K562 (cell line): ENCODE results near the gene NAT10. TPM values are rescaled to one million over a fixed set of nuclear protein-coding genes. Genes with fewer than 3 reads are reported as not detected.

Experiments used
- AFF1 ChIP-seq, 2 experiments: fragments of 450-650 bp; IDR thresholded peaks; 2 replicates each; pipeline ENCODE4 v1.6.1; 2018; ENCODE audit warnings: mild to moderate bottlenecking in 2 of 2, low read depth in 1 of 2; ENCODE audit not compliant: partially characterized antibody in 2 of 2
- BCLAF1 ChIP-seq, 2 experiments: fragments of 450-650 bp in 1 of 2; IDR thresholded peaks; 2 replicates each; pipeline ENCODE4 v1.6.1; 2011 to 2017; ENCODE audit warnings: low read depth in 2 of 2, antibody characterized with exemption in 1 of 2, borderline replicate concordance in 1 of 2, low read length in 1 of 2, mild to moderate bottlenecking in 1 of 2, mixed read lengths in 1 of 2; ENCODE audit not compliant: control insufficient read depth in 1 of 2
- ETV1 ChIP-seq: fragments of 450-650 bp; conservative IDR thresholded peaks from 2 replicates; pipeline ENCODE4 v1.6.1; 2016; ENCODE audit warnings: missing genetic modification characterization, control low read depth, low read depth, missing compliant biosample characterization
- FOXJ3 ChIP-seq: sonication (generic); formaldehyde crosslinking; IDR thresholded peaks from 2 replicates; pipeline ENCODE4 v1.4.0; 2020; ENCODE audit warnings: mild to moderate bottlenecking, missing genetic modification reagents
- HDAC3 ChIP-seq: fragments of 450-650 bp; IDR thresholded peaks from 2 replicates; pipeline ENCODE4 v1.6.1; 2018; ENCODE audit warnings: borderline replicate concordance, mild to moderate bottlenecking, moderate library complexity; ENCODE audit not compliant: partially characterized antibody
- KLF13 ChIP-seq: fragments of 450-650 bp; IDR thresholded peaks from 2 replicates; pipeline ENCODE4 v1.6.1; 2016; ENCODE audit warnings: missing genetic modification characterization, low read depth, mild to moderate bottlenecking, missing compliant biosample characterization, moderate library complexity, borderline replicate concordance
- MEF2D ChIP-seq: conservative IDR thresholded peaks from 2 replicates; pipeline ENCODE4 v1.6.1; 2016; ENCODE audit warnings: low read depth, missing genetic modification characterization, missing compliant biosample characterization
- MXI1 ChIP-seq: IDR thresholded peaks from 2 replicates; pipeline ENCODE4 v1.6.1; 2011; ENCODE audit warnings: low read depth, mild to moderate bottlenecking, improper control_type of control experiment, low read length
- PHF20 ChIP-seq: fragments of 450-650 bp; IDR thresholded peaks from 2 replicates; pipeline ENCODE4 v1.6.1; 2018; ENCODE audit not compliant: partially characterized antibody
- POLR2B ChIP-seq: fragments of 450-650 bp; IDR thresholded peaks from 2 replicates; pipeline ENCODE4 v1.6.1; 2018; ENCODE audit warnings: low read depth; ENCODE audit not compliant: partially characterized antibody
- RBM17 ChIP-seq: fragments of 200-400 bp; formaldehyde crosslinking; IDR thresholded peaks from 2 replicates; pipeline ENCODE4 v1.6.1; 2017; ENCODE audit warnings: low read depth, mild to moderate bottlenecking, low read length, borderline replicate concordance
- SMAD3 ChIP-seq: fragments of 450-650 bp; formaldehyde crosslinking; conservative IDR thresholded peaks from 2 replicates; pipeline ENCODE4 v1.4.0; 2020; ENCODE audit warnings: mild to moderate bottlenecking
- SMARCA4 ChIP-seq: fragments of 450-650 bp; IDR thresholded peaks from 2 replicates; pipeline ENCODE4 v1.6.1; 2016
- TGIF2 ChIP-seq: sonication (generic); formaldehyde crosslinking; IDR thresholded peaks from 2 replicates; pipeline ENCODE4 v1.8.1; 2022; ENCODE audit warnings: mild to moderate bottlenecking, missing genetic modification reagents, moderate library complexity
- ZNF12 ChIP-seq: sonication (generic); formaldehyde crosslinking; IDR thresholded peaks from 2 replicates; pipeline ENCODE4 v1.4.0; 2020; ENCODE audit warnings: mild to moderate bottlenecking, missing genetic modification reagents
- ZNF124 ChIP-seq: sonication (generic); formaldehyde crosslinking; IDR thresholded peaks from 2 replicates; pipeline ENCODE4 v1.8.1; 2022; ENCODE audit warnings: missing genetic modification reagents
- ZNF764 ChIP-seq: fragments of 250-450 bp; sonication (Bioruptor Pico); IDR thresholded peaks from 2 replicates; pipeline ENCODE4 v1.4.0; 2020; ENCODE audit warnings: low read depth, mild to moderate bottlenecking, moderate library complexity
- polyA plus RNA-seq, 8 experiments: library from polyadenylated mRNA; depleted of rRNA in 4 of 8; stranded (reverse) in 5 of 8; unstranded in 3 of 8; fragments of >200 nt; fragmentation: Nextera tagmentation in 2 of 8; fragmentation: Illumina TruSeq in 1 of 8; extraction: Ambion mirVana in 2 of 8; extraction: Trizol in 1 of 8; gene quantifications; 2 replicates each; pipeline versions ENCODE4 v1.2.1 to v1.2.3, GENCODE V29; 2011 to 2014; ENCODE audit warnings: inconsistent platforms in 1 of 8, missing spikeins in 1 of 8
- total RNA-seq, 7 experiments: library from RNA; depleted of rRNA in 6 of 7; stranded (reverse); fragments of >200 nt in 6 of 7; fragmentation: Illumina TruSeq in 2 of 7; extraction: Trizol in 2 of 7; gene quantifications; 2 replicates each; pipeline versions ENCODE4 v1.2.1 to v1.2.3, GENCODE V29; 2011 to 2021; ENCODE audit warnings: low replicate concordance in 1 of 7
- TF ChIP-seq, protein P1 (sequence below): fragments of 450-650 bp; IDR thresholded peaks from 2 replicates; pipeline ENCODE4 v1.6.1; 2017; ENCODE audit warnings: mild to moderate bottlenecking, moderate library complexity

NAT10 gene
- total and polyA plus RNA-seq, 9 of the 15 experiments (the other 6 are each of a cell fraction or from before 2014, with no cell fraction given) = 55.4 to 125 (median 86.3) TPM

- TF ChIP-seq MXI1 (peak; percentile 97), RBM17 (no peak), PHF20 (peak; percentile 89), AFF1 (IDR thresholded peaks at IDR 0.05; ENCODE audit: low read depth in 1 of 2, partially characterized antibody in 2 of 2) (peak in 1 of 2 experiments; percentile 18), ZNF764 (CRISPR knock-in tag) (0 out of 2 replicates have a peak, but pooled peaks have one; percentile 28), MEF2D (tag) (peak; percentile 63; the same call in 1 of the 2 replicates), FOXJ3 (CRISPR knock-in tag) (no peak), ETV1 (tag) (peak; percentile 25; the same call in 1 of the 2 replicates), SMARCA4 (no peak; the same call in 1 of the 2 replicates), ZNF124 (CRISPR knock-in tag) (no peak), KLF13 (tag) (no peak), BCLAF1 (IDR thresholded peaks at IDR 0.05; ENCODE audit: borderline replicate concordance in 1 of 2, control insufficient read depth in 1 of 2, low read depth in 2 of 2, low read length in 1 of 2) (peak; percentile 31 to 77; a peak in 1 of 4 replicates), TGIF2 (no peak; the same call in 1 of the 2 replicates), HDAC3 (no peak), POLR2B (peak; percentile 93), ZNF12 (CRISPR knock-in tag) (no peak), SMAD3 (CRISPR knock-in tag) (0 out of 2 replicates have a peak, but pooled peaks have one; percentile 10)
- TF ChIP-seq, protein P1, sequence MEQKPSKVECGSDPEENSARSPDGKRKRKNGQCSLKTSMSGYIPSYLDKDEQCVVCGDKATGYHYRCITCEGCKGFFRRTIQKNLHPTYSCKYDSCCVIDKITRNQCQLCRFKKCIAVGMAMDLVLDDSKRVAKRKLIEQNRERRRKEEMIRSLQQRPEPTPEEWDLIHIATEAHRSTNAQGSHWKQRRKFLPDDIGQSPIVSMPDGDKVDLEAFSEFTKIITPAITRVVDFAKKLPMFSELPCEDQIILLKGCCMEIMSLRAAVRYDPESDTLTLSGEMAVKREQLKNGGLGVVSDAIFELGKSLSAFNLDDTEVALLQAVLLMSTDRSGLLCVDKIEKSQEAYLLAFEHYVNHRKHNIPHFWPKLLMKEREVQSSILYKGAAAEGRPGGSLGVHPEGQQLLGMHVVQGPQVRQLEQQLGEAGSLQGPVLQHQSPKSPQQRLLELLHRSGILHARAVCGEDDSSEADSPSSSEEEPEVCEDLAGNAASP = no peak
Observed at GRCh38 chr11:34105079-34105956, at the start of gene NAT10 (continued).
